ENCODE data around the gene STPG3. TPM values are rescaled to one million over a fixed set of nuclear protein-coding genes. Genes with fewer than 3 reads are reported as not detected.

The STPG3 gene
- total and polyA plus RNA-seq, 2 of the 4 experiments (the other 2 are of a cell fraction): not detected

GRCh38 chr9:137264067-137264466 is 13.0 kb downstream of the STPG3 start:
- Histone ChIP-seq H3K4me1 (ENCODE audit: control insufficient read depth, insufficient read depth, low read length) (peaks cover 7% of the 10 kb centered on the region), H2BK5ac (ENCODE audit: low read depth, low read length, poor library complexity, severe bottlenecking) (no peak overlapping the region), H3K4me2 (ENCODE audit: low read depth, low read length) (no peak overlapping the region), H2AK5ac (ENCODE audit: low read depth, low read length) (no peak overlapping the region), H3K36me3 (ENCODE audit: control insufficient read depth, insufficient read depth, low read length) (peaks cover 51% of the 10 kb centered on the region), H4K91ac (ENCODE audit: insufficient read depth, low read depth, low read length) (no peak overlapping the region), H3K9me1 (ENCODE audit: insufficient read depth, low read length) (peaks cover 6% of the 10 kb centered on the region), H3K14ac (replicated peaks; ENCODE audit: low read depth, low read length) (no peak overlapping the region), H2AFZ (replicated peaks; ENCODE audit: low read length, poor library complexity) (no peak overlapping the region), H3K27ac (ENCODE audit: insufficient read depth, low read length) (no peak overlapping the region), H4K5ac (ENCODE audit: low read depth, low read length) (no peak overlapping the region), H3K27me3 (ENCODE audit: control insufficient read depth, insufficient read depth, low read length) (no peaks in the 10 kb centered on the region), H3K79me1 (ENCODE audit: low read depth in 1 of 2, low read length in 2 of 2) (peaks cover 10 to 41% of the 10 kb centered on the region in 2 experiments), H3K4me3 (ENCODE audit: insufficient read depth, low read depth, low read length) (no peak overlapping the region), H4K20me1 (ENCODE audit: insufficient read depth, low read length) (peaks cover 15% of the 10 kb centered on the region), H2BK15ac (ENCODE audit: low read depth, low read length) (no peak overlapping the region), H2BK20ac (ENCODE audit: low read depth, low read length) (no peak overlapping the region), H3K9ac (ENCODE audit: low read depth, low read length) (no peak overlapping the region), H3K56ac (ENCODE audit: extremely low read depth, insufficient read depth, low read length) (no peak overlapping the region), H3K23ac (ENCODE audit: low read depth, low read length) (no peak overlapping the region), H3K4ac (ENCODE audit: low read depth, low read length) (no peak overlapping the region), H4K8ac (ENCODE audit: low read depth in 2 of 2, low read length in 2 of 2) (no peak overlapping the region), H2AK9ac (replicated peaks; ENCODE audit: low read depth, low read length, poor library complexity) (no peak overlapping the region), H3K18ac (ENCODE audit: low read depth, low read length) (no peak overlapping the region), H2BK120ac (ENCODE audit: low read depth, low read length) (no peak overlapping the region), H3K9me3 (ENCODE audit: control insufficient read depth, insufficient read depth, low read length) (no peaks in the 10 kb centered on the region)
- ChIA-PET CTCF (no interaction called here), POLR2A (ENCODE audit: unreplicated experiment) (no interaction called here)
- no peak for ATAC-seq (ENCODE audit: low read depth)
- dilution Hi-C loops (cut with HindIII; ENCODE audit: low sequenced_read_pairs, unreplicated experiment): no loop called here
- in situ Hi-C loops (cut with MboI; ENCODE audit: low sequenced_read_pairs): no loop called here
- no peak for TF ChIP-seq RCOR1 (IDR thresholded peaks at IDR 0.05; ENCODE audit: insufficient replicate concordance, low read length)
- no peak for TF ChIP-seq POLR2A (IDR thresholded peaks at IDR 0.05; ENCODE audit: low read depth, low read length)
- no peak for TF ChIP-seq MAZ (IDR thresholded peaks at IDR 0.05; ENCODE audit: borderline replicate concordance, low read depth, low read length)
- TF ChIP-seq SMC3 (IDR thresholded peaks at IDR 0.05; ENCODE audit: low read depth, low read length): no peak
- TF ChIP-seq FOS (IDR thresholded peaks at IDR 0.05; ENCODE audit: low read depth, low read length): no peak
- no peak for TF ChIP-seq RAD21 (IDR thresholded peaks at IDR 0.05; ENCODE audit: low read length)
- no peak for TF ChIP-seq ELK1 (IDR thresholded peaks at IDR 0.05; ENCODE audit: borderline replicate concordance, low read depth, low read length)
- TF ChIP-seq MAFK (IDR thresholded peaks at IDR 0.05; ENCODE audit: low read depth, low read length): no peak
- TF ChIP-seq CHD1 (IDR thresholded peaks at IDR 0.05; ENCODE audit: low read depth, low read length): no peak
- no TSS peak for BruUV-seq (replicated peaks)
- intact Hi-C loops (cut with micrococcal nuclease): no loop called here
- 97% methylated on average over 14 of the region's 22 CpGs; no CpG with 5 or more reads in 1 of the 2 experiments for WGBS, 2 experiments (ENCODE audit: extremely low coverage in 2 of 2, insufficient read length in 1 of 2)
- no peak for DNase-seq

Data from IMR-90 (cell line).